C4-2B (cell line): ENCODE results near the gene TCF7L1.

Source experiments
- H3K27ac ChIP-seq: fragments of 450-650 bp; 2 replicates; pipeline ENCODE4 v1.5.1; 2017
- ZFX ChIP-seq: fragments of 450-650 bp; IDR thresholded peaks from 2 replicates; pipeline ENCODE4 v1.6.1; 2017
- TF ChIP-seq, protein P1 (sequence below): fragments of 450-650 bp; conservative IDR thresholded peaks from 2 replicates; pipeline ENCODE4 v1.5.1; 2017; ENCODE audit warnings: mild to moderate bottlenecking

Gene TCF7L1

GRCh38 chr2:85230679-85231467 is 97.7 kb downstream of the TCF7L1 start:
- H3K27ac ChIP-seq, result no peak overlapping the region
- TF ChIP-seq ZFX, result no peak
- TF ChIP-seq, protein P1, sequence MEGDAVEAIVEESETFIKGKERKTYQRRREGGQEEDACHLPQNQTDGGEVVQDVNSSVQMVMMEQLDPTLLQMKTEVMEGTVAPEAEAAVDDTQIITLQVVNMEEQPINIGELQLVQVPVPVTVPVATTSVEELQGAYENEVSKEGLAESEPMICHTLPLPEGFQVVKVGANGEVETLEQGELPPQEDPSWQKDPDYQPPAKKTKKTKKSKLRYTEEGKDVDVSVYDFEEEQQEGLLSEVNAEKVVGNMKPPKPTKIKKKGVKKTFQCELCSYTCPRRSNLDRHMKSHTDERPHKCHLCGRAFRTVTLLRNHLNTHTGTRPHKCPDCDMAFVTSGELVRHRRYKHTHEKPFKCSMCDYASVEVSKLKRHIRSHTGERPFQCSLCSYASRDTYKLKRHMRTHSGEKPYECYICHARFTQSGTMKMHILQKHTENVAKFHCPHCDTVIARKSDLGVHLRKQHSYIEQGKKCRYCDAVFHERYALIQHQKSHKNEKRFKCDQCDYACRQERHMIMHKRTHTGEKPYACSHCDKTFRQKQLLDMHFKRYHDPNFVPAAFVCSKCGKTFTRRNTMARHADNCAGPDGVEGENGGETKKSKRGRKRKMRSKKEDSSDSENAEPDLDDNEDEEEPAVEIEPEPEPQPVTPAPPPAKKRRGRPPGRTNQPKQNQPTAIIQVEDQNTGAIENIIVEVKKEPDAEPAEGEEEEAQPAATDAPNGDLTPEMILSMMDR, result no peak; the same call in 1 of the 2 replicates

DNA sequence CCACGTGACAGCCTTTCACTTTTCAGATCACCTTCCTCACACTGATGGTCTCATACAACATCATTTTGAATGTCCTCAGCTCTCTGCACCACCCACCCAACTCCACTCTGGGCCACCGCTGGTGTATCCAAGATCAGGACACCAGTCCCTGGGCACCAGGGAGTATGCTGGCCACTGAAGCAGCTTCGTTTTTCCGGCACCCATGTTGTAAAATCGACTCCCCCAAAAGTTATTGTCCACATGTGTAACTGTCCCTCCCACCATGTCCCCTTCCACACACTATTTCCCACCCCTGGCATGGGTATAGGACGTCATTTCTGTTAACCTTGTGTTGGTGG is 98.2 kb downstream of the TCF7L1 start:
- TF ChIP-seq, protein P1, result no peak; the same call in 1 of the 2 replicates
- TF ChIP-seq ZFX, result no peak
- H3K27ac ChIP-seq, result no peak overlapping the region

- TF ChIP-seq ZFX, result no peak
- TF ChIP-seq, protein P1, result no peak
- no peak overlapping the region for H3K27ac ChIP-seq
Observed at GRCh38 chr2:85231952-85232351, 98.8 kb downstream of the TCF7L1 start.

GRCh38 chr2:85234868-85235267 is 101.7 kb downstream of the TCF7L1 start:
- TF ChIP-seq ZFX, result no peak
- H3K27ac ChIP-seq, result no peak overlapping the region

GRCh38 chr2:85235281-85235680 is 102.1 kb downstream of the TCF7L1 start:
- H3K27ac ChIP-seq, result no peak overlapping the region
- no peak for TF ChIP-seq ZFX
- TF ChIP-seq, protein P1, result no peak

- no peak for TF ChIP-seq ZFX
- TF ChIP-seq, protein P1, result no peak
Observed at GRCh38 chr2:85236084-85236483, 102.9 kb downstream of the TCF7L1 start.

GRCh38 chr2:85237849-85238565 is 104.8 kb downstream of the TCF7L1 start:
- no peak overlapping the region for H3K27ac ChIP-seq
- TF ChIP-seq, protein P1, result no peak
- no peak for TF ChIP-seq ZFX

More at GRCh38 chr2:85236084-85236483, 102.9 kb downstream of the TCF7L1 start:
- H3K27ac ChIP-seq, result no peak overlapping the region
